ENCODE measurements around the gene MRPS18A.
"Not testable (repeated sequence)": the region's sequence is repeated elsewhere in the genome, so short reads cannot be mapped to it uniquely, and the experiment has no call there.

MRPS18A gene

GRCh38 chr6:43668151-43669028 lies 19.2 kb downstream of the MRPS18A start:
- TF ChIP-seq CTCF (IDR thresholded peaks at IDR 0.05; ENCODE audit: control insufficient read depth, extremely low read depth, insufficient read depth) = peak; percentile 66
- no peak overlapping the region; the same call in 1 of the 2 replicates for H3K4me3 ChIP-seq (ENCODE audit: low read depth, low read length)
- DNase-seq (ENCODE audit: low read depth) = peak; percentile 83

GRCh38 chr6:43667245-43668150 lies 20.1 kb downstream of the MRPS18A start:
- no peak for DNase-seq (ENCODE audit: low read depth)
- H3K4me3 ChIP-seq (ENCODE audit: low read depth, low read length) = no peak overlapping the region; the same call in 1 of the 2 replicates
- peak; percentile 95 for TF ChIP-seq CTCF (IDR thresholded peaks at IDR 0.05; ENCODE audit: control insufficient read depth, extremely low read depth, insufficient read depth)

GRCh38 chr6:43666196-43666920 lies 21.2 kb downstream of the MRPS18A start:
- H3K4me3 ChIP-seq (ENCODE audit: low read depth, low read length) = no peak overlapping the region
- DNase-seq (ENCODE audit: low read depth) = no peak
- TF ChIP-seq CTCF (IDR thresholded peaks at IDR 0.05; ENCODE audit: control insufficient read depth, extremely low read depth, insufficient read depth) = no peak

- no peak overlapping the region for H3K4me3 ChIP-seq (ENCODE audit: low read depth, low read length)
- TF ChIP-seq CTCF (IDR thresholded peaks at IDR 0.05; ENCODE audit: control insufficient read depth, extremely low read depth, insufficient read depth) = no peak
- DNase-seq (ENCODE audit: low read depth) = no peak
These were observed 22.2 kb downstream of the MRPS18A start for GRCh38 chr6:43665376-43665775.

GRCh38 chr6:43662948-43663347 lies 24.6 kb downstream of the MRPS18A start:
- not testable (repeated sequence) for H3K4me3 ChIP-seq (ENCODE audit: low read depth, low read length); DNase-seq (ENCODE audit: low read depth)

GRCh38 chr6:43658161-43658560 lies 29.4 kb downstream of the MRPS18A start:
- no peak overlapping the region for H3K4me3 ChIP-seq (ENCODE audit: low read depth, low read length)
- no peak for DNase-seq (ENCODE audit: low read depth)
- TF ChIP-seq CTCF (IDR thresholded peaks at IDR 0.05; ENCODE audit: control insufficient read depth, extremely low read depth, insufficient read depth) = no peak
